Neural progenitor cell (in vitro differentiated cells): ENCODE measurements around the gene SCRN1. TPM values are rescaled to one million over a fixed set of nuclear protein-coding genes. Genes with fewer than 3 reads are reported as not detected.

Source experiments
- DNase-seq: peaks from one replicate; pipeline ENCODE4 v3.0.0-alpha.2; 2016; ENCODE audit warnings: low spot score
- H2AFZ ChIP-seq: fragments of 200-600 bp; sonication (generic); replicated peaks from 2 replicates; pipeline ENCODE4 v1.6.1; 2016; ENCODE audit warnings: antibody characterized with exemption
- H3F3A ChIP-seq: fragments of 200-600 bp; sonication (generic); 2 replicates; pipeline ENCODE4 v1.6.1; 2016; ENCODE audit warnings: antibody characterized with exemption, low read depth
- H3K27ac ChIP-seq: fragments of 200-600 bp; sonication (generic); 2 replicates; pipeline ENCODE4 v1.5.1; 2016; ENCODE audit warnings: mild to moderate bottlenecking
- H3K27me3 ChIP-seq: fragments of 200-600 bp; sonication (generic); 2 replicates; pipeline ENCODE4 v1.6.1; 2016; ENCODE audit warnings: mild to moderate bottlenecking, moderate library complexity
- H3K36me3 ChIP-seq: fragments of 200-600 bp; sonication (generic); 2 replicates; pipeline ENCODE4 v1.5.1; 2016
- H3K4me1 ChIP-seq: fragments of 200-600 bp; sonication (generic); 2 replicates; pipeline ENCODE4 v1.6.1; 2016; ENCODE audit warnings: mixed run types
- H3K4me2 ChIP-seq: fragments of 200-600 bp; sonication (generic); 2 replicates; pipeline ENCODE4 v1.6.1; 2016
- H3K4me3 ChIP-seq: fragments of 200-600 bp; sonication (generic); 2 replicates; pipeline ENCODE4 v1.5.1; 2016
- H3K79me2 ChIP-seq: fragments of 200-600 bp; sonication (generic); 2 replicates; pipeline ENCODE4 v1.6.1; 2016; ENCODE audit warnings: low read depth
- H3K9ac ChIP-seq: fragments of 200-600 bp; sonication (generic); 2 replicates; pipeline ENCODE4 v1.6.1; 2016
- H3K9me3 ChIP-seq: fragments of 200-600 bp; sonication (generic); 2 replicates; pipeline ENCODE4 v1.5.1; 2016; ENCODE audit warnings: low read depth
- H4K20me1 ChIP-seq: fragments of 200-600 bp; sonication (generic); 2 replicates; pipeline ENCODE4 v1.6.1; 2016; ENCODE audit warnings: low read depth
- H3K27ac Mint-ChIP-seq: 3 replicates; pipeline ENCODE4 v1.8.0; 2021; ENCODE audit warnings: mixed read lengths
- H3K27me3 Mint-ChIP-seq: 2 replicates; pipeline ENCODE4 v1.8.0; 2022; ENCODE audit warnings: low read depth, mild to moderate bottlenecking, inconsistent platforms, moderate library complexity, mixed read lengths; ENCODE audit not compliant: insufficient read depth
- H3K36me3 Mint-ChIP-seq: 3 replicates; pipeline ENCODE4 v1.8.0; 2021; ENCODE audit warnings: mixed read lengths
- H3K4me1 Mint-ChIP-seq: 3 replicates; pipeline ENCODE4 v1.8.0; 2021; ENCODE audit warnings: mixed read lengths
- H3K4me3 Mint-ChIP-seq: 3 replicates; pipeline ENCODE4 v1.8.0; 2021; ENCODE audit warnings: mild to moderate bottlenecking, moderate library complexity, mixed read lengths
- H3K9me3 Mint-ChIP-seq: 3 replicates; pipeline ENCODE4 v1.8.0; 2020; ENCODE audit warnings: mixed read lengths
- EZH2 ChIP-seq: fragments of 200-600 bp; sonication (generic); IDR thresholded peaks from 2 replicates; pipeline ENCODE4 v1.6.1; 2017; ENCODE audit warnings: antibody characterized with exemption, mild to moderate bottlenecking, moderate library complexity
- EZH2phosphoT487 ChIP-seq: fragments of 200-600 bp; sonication (generic); IDR thresholded peaks from 2 replicates; pipeline ENCODE4 v1.6.1; 2017; ENCODE audit warnings: antibody characterized with exemption
- total RNA-seq: library from RNA; depleted of rRNA; stranded (reverse); fragments of >200 nt; gene quantifications from 2 replicates; pipeline ENCODE4 v1.2.3, GENCODE V29; 2015; ENCODE audit warnings: low replicate concordance
- TF ChIP-seq, protein P1 (sequence below): fragments of 200-600 bp; sonication (generic); IDR thresholded peaks from 2 replicates; pipeline ENCODE4 v1.5.1; 2017; ENCODE audit warnings: antibody characterized with exemption, mild to moderate bottlenecking

SCRN1 gene
- total RNA-seq, 1 donor from 2014 or later = 106 TPM

DNA sequence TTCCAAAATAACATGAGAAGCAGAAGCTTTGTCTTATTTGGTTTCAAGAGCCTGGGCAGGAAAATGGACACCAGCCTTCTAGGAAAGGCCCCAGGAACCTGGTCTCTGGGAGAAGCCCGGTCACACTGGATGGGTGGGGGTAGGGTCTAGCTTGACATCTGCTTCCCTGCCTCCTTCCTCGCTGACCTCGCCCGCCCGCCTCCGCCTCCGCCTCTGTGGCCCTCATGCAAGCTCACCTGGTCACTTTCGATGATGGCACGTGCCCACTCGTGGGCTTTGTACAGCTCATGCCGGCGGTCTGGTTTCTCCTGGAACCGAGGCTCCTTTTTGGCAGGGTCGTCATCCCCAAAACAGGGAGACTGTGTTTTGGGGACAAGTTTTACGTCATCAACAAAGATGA is 63.4 kb downstream of the SCRN1 start:
- TF ChIP-seq EZH2phosphoT487 = no peak
- TF ChIP-seq EZH2 = no peak
- TF ChIP-seq, protein P1, sequence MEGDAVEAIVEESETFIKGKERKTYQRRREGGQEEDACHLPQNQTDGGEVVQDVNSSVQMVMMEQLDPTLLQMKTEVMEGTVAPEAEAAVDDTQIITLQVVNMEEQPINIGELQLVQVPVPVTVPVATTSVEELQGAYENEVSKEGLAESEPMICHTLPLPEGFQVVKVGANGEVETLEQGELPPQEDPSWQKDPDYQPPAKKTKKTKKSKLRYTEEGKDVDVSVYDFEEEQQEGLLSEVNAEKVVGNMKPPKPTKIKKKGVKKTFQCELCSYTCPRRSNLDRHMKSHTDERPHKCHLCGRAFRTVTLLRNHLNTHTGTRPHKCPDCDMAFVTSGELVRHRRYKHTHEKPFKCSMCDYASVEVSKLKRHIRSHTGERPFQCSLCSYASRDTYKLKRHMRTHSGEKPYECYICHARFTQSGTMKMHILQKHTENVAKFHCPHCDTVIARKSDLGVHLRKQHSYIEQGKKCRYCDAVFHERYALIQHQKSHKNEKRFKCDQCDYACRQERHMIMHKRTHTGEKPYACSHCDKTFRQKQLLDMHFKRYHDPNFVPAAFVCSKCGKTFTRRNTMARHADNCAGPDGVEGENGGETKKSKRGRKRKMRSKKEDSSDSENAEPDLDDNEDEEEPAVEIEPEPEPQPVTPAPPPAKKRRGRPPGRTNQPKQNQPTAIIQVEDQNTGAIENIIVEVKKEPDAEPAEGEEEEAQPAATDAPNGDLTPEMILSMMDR = no peak
- no peak overlapping the region for H3K27ac Mint-ChIP-seq
- H2AFZ ChIP-seq = no peak overlapping the region
- no peaks in the 10 kb centered on the region for H3K27me3 ChIP-seq
- H3K9me3 ChIP-seq = no peaks in the 10 kb centered on the region
- no peaks in the 10 kb centered on the region for H3K36me3 ChIP-seq
- H3K79me2 ChIP-seq = no peaks in the 10 kb centered on the region
- H3K4me3 Mint-ChIP-seq = no peak overlapping the region
- peaks cover 12% of the 10 kb centered on the region for H3F3A ChIP-seq
- no peak for DNase-seq
- H3K4me1 Mint-ChIP-seq = peaks cover 17% of the 10 kb centered on the region
- peaks cover 34% of the 10 kb centered on the region for H3K36me3 Mint-ChIP-seq
- H3K27ac ChIP-seq = no peak overlapping the region
- no peaks in the 10 kb centered on the region for H3K4me1 ChIP-seq
- peaks cover 2% of the 10 kb centered on the region for H3K27me3 Mint-ChIP-seq
- no peak overlapping the region for H3K4me3 ChIP-seq
- no peak overlapping the region for H3K9ac ChIP-seq
- peaks cover 11% of the 10 kb centered on the region for H4K20me1 ChIP-seq
- H3K9me3 Mint-ChIP-seq = no peaks in the 10 kb centered on the region
- H3K4me2 ChIP-seq = no peak overlapping the region

DNA sequence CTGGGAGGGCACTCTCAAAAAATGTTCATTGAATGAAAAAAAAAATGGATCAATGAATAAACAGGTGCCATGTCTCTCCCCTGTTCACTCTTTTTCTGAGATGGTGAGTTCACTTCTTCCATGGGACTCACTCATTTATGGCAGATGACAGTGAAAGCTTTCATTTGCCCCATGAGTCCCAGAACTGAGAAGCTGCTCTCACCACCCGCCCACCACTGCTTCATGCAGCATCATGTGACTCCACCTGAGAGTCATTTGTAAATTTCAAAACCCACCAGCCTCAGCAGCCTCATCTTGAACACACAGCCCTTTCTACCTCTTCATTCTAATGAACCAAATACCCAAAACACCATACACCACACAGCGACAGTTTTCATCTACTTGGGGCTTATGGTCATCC is 64.9 kb downstream of the SCRN1 start:
- H3K4me1 ChIP-seq = no peaks in the 10 kb centered on the region
- H3F3A ChIP-seq = peaks cover 12% of the 10 kb centered on the region
- H3K9me3 ChIP-seq = no peaks in the 10 kb centered on the region
- H3K27me3 ChIP-seq = no peaks in the 10 kb centered on the region
- Mint-ChIP-seq H3K27ac (peak overlapping the region; percentile 12), H3K9me3 (no peaks in the 10 kb centered on the region), H3K27me3 (peaks cover 2% of the 10 kb centered on the region), H3K4me3 (no peak overlapping the region), H3K4me1 (peaks cover 17% of the 10 kb centered on the region), H3K36me3 (peaks cover 33% of the 10 kb centered on the region)
- H4K20me1 ChIP-seq = peaks cover 15% of the 10 kb centered on the region
- no peak for DNase-seq
- H3K4me3 ChIP-seq = no peak overlapping the region
- no peak overlapping the region for H3K9ac ChIP-seq
- no peak overlapping the region for H2AFZ ChIP-seq
- TF ChIP-seq, protein P1 = no peak
- TF ChIP-seq EZH2 (no peak), EZH2phosphoT487 (no peak)
- H3K4me2 ChIP-seq = no peak overlapping the region
- no peaks in the 10 kb centered on the region for H3K36me3 ChIP-seq
- H3K27ac ChIP-seq = no peak overlapping the region
- no peaks in the 10 kb centered on the region for H3K79me2 ChIP-seq

- Histone ChIP-seq H2AFZ (no peak overlapping the region), H3K4me2 (no peak overlapping the region), H3K9me3 (no peaks in the 10 kb centered on the region), H3K4me1 (no peaks in the 10 kb centered on the region), H3K79me2 (no peaks in the 10 kb centered on the region), H3K27me3 (no peaks in the 10 kb centered on the region), H3K36me3 (no peaks in the 10 kb centered on the region), H4K20me1 (peaks cover 12% of the 10 kb centered on the region), H3K4me3 (no peak overlapping the region), H3K27ac (no peak overlapping the region), H3F3A (peaks cover 12% of the 10 kb centered on the region), H3K9ac (no peak overlapping the region)
- H3K4me3 Mint-ChIP-seq = no peak overlapping the region
- H3K27ac Mint-ChIP-seq = no peak overlapping the region
- DNase-seq = no peak
- TF ChIP-seq, protein P1 = no peak
- no peak for TF ChIP-seq EZH2
- no peak for TF ChIP-seq EZH2phosphoT487
- H3K4me1 Mint-ChIP-seq = peaks cover 17% of the 10 kb centered on the region
- H3K36me3 Mint-ChIP-seq = peaks cover 36% of the 10 kb centered on the region
- H3K9me3 Mint-ChIP-seq = no peaks in the 10 kb centered on the region
- H3K27me3 Mint-ChIP-seq = peaks cover 2% of the 10 kb centered on the region
Measured at GRCh38 chr7:29924006-29924405, 65.6 kb downstream of the SCRN1 start.
